NCI-H2081 treated with DMSO at 0.1 percent for 48 hours (cell line): Measurements from ENCODE around the gene LDHD.
A peak's percentile ranks its signal among the peaks of the same experiment; 100 is the strongest.
"Not testable (repeated sequence)": the region's sequence is repeated elsewhere in the genome, so short reads cannot be mapped to it uniquely, and the experiment has no call there.

Experiments used
- DNase-seq: peaks from one replicate; lab custom pipeline; 2025; lab: John Stamatoyannopoulos, UW

The LDHD gene

DNA sequence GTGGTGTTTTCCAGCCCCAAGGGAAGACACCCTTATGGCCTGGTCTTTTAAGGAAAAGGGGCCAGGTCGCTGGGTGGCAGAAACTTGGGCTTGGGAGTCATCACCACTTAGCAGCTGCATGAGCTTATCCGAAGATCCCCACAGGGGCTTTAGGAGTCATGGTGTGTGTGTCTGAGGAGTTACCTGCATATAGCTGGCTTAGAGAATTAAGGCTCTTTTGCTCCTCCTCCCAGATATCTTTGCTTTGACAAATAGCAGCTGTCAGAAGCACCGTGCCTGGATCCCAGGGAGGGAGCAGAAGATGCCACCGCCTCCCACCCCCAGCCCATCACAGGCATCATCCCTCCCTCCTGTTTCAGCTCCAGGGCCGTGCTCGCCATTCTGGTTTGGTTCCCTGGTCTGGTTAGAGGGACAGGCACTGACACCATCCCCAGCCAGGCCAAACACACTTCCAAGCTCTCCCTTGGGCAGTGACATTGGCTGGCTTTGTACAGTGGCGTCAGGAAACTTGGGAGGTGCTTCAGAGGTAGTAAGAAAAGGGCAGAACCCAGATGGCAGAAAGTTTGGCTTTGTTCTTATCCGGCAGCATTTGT is 17.4 kb downstream of the LDHD start:
- no peak for DNase-seq

DNA sequence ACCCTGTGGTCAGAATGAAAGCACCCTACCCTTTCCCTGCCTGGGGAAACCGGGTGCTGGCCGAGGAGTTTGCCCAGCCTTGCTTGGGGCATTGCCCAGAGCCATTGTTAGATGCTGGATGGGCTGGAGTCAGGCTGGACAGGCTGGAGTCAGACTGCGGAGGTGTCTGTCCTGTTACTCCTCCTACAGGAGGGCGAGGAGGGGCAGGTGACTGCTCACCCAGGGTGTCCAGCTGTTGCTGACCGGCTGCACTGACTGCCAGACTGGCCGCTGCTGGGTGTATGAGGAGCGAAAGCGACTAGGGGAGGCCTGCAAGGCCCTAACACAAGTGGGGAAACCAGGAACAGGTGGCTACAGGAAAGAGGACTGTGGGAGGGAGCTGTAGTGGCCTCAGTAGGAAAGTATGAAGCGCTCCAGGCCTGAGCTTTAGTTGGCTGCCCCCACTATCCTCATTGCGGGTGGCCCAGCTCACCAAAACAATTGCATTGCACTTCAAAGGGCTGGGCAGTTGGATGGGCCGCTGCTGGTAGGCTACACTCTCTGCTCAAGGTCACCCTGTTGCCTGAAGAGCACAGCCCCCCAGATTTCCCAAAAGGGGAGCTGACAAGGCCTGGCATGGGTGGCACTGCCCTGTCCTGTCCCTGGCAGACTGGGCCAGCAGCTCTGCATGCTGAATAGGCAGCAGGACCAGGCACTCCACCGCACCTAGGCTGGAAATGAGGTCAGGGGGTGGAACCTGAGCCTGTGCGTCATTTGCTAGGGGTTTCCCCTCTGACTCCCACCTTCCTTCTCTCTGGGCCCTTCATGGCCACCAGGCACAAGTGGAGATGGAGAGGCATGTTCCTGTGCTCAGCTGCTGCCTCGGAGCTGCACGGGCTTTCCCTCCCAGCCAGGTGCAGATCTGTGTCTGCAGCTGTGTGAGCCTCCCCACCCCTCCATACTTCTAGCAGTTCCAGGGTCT is 18.4 kb downstream of the LDHD start:
- DNase-seq: no peak

DNA sequence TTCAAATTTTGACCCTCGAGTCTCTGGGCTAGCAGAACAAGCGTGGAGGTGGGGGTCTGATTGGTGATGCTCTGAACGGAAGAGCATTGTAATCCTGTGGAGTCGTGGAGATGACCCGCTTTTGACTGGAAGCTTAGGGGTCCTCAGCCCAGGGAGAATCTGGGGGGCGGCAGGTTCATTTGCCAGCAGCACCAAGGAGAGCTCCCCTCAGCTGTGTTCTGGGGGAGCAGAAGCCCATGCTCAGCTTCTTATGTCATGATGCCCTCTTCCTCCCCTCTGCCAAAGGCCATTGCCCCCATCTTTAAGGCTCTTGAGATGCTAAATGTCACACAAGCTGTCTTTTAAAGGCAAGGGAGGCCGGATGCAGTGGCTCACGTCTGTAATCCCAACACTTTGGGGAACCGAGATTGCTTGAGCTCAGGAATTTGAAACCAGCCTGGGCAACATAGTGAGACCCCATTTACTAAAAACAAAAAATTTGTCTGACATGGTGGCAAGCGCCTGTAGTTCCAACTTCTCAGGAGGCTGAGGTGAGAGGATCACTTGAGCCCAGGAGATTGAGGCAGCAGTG is 19.3 kb downstream of the LDHD start:
- no peak for DNase-seq

DNA sequence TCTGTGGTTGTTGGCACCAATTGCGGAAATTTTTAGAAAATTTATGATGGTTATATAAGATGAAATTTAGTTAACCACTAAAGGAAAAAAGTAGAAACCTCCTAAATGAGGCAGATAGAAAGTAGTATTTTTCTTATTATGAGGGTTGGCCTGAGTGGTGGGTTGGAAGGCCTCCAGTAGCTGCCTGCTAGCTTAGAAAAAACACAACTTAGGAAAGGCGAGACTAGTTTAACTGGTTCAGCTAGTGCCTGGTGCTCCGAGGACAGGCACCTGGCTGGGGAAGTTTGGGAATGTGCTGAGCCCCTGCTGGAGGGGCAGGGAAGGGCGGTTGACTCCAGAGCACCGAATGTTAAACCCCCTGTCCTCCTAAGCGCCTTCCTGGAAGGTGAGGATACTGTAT is 19.9 kb downstream of the LDHD start:
- no peak for DNase-seq

DNA sequence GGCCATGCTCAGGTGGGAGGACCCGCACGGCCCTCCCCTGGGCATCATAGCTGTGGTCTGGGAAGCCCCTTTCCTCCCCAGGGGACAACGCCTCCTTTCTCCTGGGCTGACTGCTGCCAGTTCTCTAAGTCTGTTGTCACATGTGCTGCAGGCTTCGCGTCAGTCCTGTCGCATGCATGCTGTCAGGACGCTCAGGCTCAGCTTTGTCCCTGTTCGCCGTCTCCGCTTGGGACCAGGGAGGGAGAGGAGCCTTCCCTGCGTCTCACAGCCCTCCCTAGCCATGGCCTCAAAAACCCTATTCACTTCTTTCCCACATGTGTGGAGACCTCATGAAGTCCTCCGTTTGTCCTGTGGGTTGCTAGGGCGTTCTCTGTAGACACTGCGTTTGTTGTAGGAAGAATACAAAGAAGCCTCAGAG is 21.4 kb downstream of the LDHD start:
- DNase-seq: no peak

DNA sequence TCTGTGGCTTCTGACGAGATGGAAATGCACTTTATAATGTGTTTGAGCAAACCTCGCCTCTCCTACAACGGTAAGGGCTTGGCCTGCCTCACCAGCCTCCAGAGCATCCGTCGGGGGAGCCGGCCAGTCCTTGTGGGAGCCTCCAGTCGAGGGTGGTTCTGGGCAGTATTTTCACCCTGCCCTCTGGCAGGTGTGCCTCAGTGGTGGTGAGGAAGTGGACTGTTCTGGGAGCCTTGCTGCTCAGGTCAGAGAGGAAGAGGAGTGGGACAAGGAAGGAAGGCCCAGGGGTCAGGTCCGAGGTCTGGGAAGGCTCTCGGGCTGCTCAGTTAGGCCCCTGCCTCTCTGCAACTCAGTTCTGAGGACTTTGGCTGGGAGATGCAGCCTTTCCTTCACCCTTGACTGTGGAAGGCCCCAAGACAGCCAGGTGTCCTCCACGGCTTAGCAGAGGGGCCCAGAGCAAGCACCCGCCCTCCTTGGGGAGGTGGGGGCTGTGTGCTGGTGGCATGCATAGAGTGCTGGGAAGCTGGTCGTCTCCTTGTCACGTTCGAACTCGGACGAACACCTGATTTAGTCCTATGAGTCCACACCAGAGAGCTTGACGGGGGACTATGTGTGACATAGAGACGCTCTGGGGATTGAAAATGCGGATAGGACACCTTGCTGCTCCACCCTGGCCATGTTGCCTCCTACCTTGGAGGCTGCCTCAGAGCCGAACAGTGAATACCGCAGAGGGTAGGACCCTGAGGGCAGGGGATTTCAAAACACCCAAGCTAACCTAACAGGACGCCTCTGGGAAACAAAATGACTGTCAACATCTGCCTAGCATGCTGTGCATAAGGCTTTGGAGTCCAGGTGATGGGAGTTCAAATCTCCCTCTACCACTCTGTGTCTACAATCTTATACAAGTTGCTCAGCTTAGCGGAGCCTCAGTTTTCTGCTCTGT is 22.7 kb downstream of the LDHD start:
- no peak for DNase-seq

DNA sequence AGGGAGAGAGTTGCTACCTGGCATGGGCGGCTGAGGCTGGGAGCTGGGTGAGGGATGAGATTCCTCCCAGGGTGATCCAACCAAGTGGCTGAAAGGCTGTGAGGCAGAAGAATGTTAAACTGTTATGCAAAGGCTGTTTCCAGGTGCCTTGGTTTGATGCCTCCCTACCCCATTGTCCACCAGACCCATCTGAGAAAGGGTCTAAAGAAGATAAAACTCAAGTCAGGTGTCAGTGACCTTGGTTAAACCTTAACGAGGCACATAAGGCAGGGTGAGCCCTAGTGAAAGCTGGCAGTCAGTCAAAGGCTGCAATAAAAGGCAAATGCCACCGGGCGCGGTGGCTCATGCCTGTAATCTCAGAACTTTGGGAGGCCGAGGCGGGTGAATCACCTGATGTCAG is 23.8 kb downstream of the LDHD start:
- DNase-seq: no peak

DNA sequence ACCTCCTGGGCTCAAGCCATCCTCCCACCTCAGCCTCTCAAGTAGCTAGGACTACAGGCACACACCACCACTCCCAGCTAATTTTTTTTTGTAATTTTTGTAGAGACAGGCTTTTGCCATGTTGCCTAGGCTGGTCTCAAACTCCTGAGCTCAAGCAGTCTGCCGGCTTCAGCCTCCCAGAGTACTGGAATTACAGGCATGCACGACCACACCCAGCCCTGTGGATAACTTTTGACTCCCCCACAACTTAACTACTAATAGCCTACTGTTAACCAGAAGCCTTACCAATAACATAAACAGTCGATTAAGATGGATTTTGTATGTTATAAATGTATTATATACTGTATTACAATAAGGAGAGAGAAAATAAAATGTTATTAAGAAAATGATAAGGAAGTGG is 25.0 kb downstream of the LDHD start:
- not testable (repeated sequence) for DNase-seq

DNA sequence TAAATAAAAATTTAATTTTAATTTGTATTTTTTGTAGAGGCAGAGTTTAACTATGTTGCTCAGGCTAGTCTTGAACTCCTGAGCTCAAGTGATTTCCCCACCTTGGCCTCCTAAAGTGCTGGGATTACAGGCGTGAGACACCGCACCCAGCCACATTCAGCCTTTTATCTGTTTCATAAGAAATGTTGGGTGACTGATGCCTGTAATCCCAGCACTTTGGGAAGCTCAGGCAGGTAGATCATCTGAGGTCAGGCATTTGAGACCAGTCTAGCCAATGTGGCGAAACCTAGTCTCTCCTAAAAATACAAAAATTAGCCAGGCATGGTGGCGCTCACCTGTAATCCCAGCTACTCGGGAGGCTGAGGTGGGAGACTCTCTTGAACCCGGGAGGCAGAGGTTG is 25.7 kb downstream of the LDHD start:
- not testable (repeated sequence) for DNase-seq

DNA sequence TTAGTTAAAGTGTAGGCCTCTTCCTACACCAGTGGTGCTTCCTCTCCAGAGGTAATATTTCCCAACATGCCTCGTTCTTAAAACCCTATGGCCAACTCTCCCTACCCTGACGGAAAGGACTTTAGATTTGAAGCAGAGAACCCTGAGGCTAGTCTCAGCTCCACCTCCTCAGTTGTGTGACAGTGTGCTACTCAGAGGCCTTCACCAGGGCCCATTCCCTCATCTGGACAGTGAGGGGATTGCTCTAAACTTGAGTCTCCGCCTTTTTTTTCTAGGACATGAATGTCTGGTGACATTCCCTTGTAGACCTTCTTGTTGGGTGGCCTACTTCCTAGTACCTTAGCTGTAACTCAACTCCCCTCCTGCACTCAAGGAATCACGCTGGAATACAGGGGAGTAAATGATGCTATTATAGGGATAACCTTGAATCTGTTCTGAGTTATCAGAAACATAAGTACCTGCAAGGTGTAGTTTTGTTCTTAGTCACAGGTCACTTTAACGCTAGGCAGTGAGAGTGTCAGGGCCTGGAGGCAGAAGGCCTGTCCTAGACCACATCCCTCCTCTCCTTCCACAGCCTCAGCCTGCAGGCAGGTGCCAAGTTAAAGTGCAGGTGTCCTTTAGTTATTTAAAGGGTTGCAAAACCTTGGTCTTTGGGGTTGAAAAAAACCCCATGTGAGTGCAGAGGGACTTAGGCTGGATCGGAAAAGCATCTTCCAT is 26.9 kb downstream of the LDHD start:
- no peak for DNase-seq

DNA sequence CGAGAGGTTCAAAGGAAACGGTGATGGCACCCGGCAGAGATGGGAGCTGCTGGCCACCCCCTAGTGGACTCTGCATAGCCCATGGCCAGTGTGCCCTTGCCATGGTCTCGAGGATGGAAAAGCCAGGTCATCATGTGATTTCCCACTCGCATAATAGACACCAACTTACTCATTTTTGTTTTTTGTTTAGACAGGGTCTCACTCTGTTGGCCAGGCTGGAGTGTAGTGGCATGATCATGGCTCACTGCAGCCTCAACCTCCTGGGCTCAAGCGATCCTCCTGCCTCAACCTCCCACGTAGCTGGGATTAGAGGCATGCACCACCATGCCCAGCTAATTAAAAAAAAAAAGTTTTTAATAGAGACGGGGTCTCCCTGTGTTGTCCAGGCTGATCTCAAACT is 27.6 kb downstream of the LDHD start:
- DNase-seq: no peak

DNA sequence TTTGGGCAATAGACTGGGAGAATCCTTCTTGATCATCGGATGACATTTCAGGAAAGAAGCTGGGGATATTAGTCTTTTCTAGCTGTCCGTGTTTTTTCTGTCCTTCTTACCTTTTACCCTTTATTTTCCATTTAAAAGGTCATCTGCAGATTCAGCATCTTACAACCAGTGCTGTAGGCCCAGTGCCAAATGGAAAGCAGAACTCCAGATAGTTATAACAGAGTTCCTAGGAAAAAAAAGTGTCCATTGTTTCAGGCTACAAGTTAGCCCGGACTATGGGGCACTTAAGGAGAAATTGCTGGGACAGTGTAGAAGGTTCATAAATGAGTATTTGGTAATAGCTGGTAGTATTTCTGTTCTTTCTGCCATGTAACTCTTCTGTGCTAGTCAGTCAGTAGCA is 28.4 kb downstream of the LDHD start:
- no peak for DNase-seq

DNA sequence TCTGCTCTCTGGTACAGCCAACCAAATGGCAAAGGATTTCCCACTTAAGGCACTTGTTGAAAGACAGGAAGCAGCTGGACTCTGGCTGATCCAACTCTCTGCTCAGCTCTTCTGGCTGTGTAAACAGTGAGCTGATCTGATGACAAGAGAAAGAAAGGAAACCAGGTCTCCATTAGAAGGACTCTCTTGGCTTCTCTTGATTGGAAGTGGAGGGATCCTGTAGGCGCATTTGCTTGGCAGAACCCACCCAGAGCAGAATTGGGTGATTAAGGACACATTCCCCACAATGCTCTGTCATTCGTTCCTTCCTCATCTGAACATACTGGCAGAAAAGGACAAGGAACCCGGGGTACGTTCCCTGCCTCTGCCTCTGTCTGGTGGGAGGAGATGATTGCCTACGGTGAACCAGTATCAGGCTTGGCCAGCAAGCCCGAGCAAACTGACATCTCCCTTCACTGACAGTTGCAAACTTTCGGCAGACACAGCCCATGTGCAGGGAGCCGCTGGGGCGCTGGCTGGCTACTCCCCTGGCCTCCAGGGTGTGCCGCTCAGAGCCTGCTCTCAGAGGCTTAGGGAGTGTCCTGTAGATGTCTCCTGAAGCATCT is 29.1 kb downstream of the LDHD start:
- peak; percentile 18 for DNase-seq

DNA sequence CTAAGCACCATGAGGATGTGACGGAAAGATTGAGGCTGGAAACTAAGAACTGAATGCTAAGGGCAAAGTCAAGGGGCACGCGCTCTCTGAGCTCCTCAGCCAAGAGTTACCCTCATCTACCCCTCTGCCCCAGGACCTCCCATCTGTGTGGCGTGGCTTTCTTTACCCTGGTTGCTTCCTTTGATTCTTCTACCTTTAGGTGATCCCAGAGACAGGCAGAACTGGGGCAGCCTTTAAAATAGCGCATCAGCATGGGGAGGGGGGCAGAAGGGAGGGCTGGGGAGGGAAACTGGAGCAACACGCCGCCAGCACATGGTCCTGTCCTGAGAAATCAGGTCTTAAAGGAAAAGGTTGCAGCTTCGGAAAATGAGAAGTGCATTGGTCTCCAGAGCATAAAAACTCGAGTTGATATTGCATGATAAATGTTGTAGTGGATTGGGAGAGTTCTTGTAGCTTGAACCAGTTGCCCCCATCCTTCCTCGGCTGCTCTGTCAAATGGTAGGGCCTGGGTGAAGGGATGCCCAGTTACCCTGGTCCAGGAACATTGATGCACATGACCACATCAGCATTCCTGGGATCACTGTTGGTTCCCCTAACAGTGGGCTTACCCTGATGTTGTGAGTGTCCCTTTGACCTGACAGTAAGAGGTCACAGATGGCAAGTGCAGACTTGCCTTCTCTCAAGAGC is 29.7 kb downstream of the LDHD start:
- DNase-seq: no peak

DNA sequence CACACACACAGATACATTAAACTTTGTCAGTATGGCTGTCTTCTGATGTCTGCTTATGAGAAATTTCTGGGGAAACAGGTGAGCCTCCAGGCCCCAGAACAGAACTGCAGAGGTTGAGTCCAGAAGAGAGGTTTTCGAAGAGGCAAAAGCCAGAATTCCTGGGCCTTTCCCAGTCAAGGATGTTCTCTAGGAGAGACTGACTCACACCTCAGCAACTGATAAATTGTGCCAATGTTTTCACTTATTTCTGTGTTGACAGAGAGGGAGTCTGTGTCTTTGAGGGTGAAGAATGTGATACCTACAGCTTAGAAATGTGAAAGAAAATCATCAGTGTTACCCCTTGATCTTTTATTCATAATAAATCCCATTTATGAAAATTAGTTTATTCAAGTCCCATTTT is 30.3 kb downstream of the LDHD start:
- no peak for DNase-seq

DNA sequence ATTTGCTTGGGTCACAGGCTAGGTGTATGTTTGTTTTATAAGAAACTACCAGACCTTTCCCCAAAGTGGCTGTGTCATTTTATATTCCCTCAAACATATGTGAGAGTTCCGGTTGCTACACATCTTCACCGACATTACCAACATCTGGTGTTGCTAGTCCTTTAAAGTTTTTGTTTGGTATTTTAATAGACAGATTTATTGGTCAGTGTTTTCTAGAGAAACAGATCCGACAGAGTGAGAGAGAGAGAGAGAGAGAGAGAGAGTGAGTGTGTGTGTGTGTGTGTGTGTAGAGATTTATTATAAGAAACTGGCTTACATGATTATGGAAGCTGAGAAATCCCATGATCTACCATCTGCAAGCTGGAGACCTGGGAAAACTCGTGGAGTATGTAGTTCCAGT is 31.0 kb downstream of the LDHD start:
- no peak for DNase-seq

DNA sequence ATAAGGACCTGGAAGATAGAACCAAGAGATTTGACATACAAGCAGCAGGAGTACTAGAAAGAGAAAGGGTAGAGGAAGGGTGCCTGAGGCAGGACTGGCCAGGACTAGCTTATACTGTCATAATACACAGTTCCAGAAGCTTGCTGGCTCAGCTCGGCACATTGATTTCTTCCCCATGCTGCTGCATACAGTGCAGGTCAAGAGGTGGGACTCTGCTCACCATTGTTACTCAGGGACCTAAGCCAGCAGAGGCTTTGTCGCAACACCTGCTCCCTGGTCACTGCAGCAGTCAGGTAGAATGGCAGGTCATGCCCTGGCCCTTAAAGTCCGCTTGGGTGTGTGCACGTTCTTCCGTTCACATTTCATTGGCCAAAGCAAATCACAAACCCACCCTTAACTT is 32.8 kb downstream of the LDHD start:
- DNase-seq: no peak

DNA sequence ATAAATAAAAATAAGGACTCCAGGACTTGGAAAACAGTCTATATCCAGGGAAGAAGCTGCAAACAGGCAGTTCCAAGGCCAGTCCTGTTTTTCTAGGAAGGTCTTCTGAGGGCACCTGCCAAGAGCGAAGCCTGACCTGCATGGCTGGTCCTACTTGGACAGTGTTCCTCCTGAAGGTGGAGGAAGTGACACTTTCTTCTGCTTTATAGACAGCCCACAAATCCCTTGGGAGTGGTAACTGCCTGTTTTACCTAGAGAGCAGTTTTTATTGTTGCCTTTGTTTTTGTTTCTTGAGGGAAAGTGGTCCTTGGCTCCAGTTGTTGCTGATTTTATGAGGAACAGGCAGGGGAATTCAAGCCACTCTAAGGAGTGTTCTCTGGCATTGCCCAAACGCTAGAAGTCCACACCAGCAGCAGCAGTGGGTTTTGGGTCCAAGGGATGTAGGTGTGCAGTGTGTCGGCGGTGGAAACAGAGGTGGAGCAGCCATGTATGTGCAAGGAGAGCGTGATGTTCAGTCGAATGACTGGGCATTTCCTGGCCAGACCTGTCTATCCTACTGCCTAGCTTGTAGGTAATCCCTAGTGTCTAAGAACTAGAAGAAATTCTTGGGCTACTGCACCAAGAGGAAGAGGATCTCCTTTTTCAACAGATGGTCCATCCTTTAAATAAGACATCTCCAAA is 35.3 kb downstream of the LDHD start:
- DNase-seq: no peak

DNA sequence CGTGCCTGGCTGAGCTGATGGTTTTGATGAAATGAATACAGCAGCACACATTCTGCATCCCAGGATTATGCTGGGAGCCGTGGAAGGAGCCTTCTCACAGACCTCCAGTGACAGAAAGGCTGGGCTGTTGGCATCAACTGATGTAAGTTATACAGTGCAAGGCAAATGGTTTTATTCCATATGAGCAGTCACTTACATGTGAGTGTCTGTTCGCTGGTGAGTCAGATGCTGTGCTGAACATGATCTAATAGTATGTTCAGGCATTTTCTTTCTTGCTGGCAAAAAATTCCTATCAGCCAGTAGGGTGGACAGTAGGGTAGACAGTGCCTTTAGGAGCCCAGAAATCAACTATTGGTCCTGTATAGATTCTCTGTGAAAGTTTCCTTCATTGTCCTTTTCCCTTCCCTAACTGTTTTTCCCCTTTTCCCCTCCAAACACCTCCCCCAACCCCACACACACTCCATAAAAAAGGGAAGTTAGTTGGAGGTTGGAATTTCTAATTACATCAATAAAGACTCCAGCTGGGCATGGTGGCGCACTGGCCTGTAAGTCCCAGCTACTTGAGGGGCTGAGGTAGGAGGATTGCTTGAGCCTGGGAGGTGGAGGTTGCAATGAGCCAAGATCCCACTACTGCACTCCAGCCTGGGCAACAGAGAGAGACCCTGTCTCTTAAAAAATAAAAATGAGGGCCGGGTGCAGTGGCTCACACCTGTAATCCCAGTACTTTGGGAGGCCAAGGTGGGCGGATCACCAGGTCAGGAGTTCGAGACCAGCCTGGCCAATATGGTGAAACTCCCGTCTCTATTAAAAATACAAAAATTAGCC is 36.2 kb downstream of the LDHD start:
- no peak for DNase-seq
